ENCODE measurements around the gene ZNF335.

GRCh38 chr20:45975686-45976085 is 3.7 kb upstream of the ZNF335 start:
- TF ChIP-seq CTCF (IDR thresholded peaks at IDR 0.05) (no peak), POLR2A (IDR thresholded peaks at IDR 0.05) (no peak), POLR2AphosphoS5 (IDR thresholded peaks at IDR 0.05) (no peak)

Data from breast epithelium (tissue), 3 donors.